ENCODE results near the gene EHBP1.

Gene EHBP1

GRCh38 chr2:62883629-62884028 is 178.1 kb downstream of the EHBP1 start:
- ATAC-seq: no peak
- H3K27ac Mint-ChIP-seq: no peak overlapping the region
- no peaks in the 10 kb centered on the region for H3K4me1 Mint-ChIP-seq
- no peak overlapping the region for H3K4me3 Mint-ChIP-seq
- H3K27me3 Mint-ChIP-seq: no peaks in the 10 kb centered on the region
- H3K36me3 Mint-ChIP-seq: peaks cover 37% of the 10 kb centered on the region
- H3K9me3 Mint-ChIP-seq: peaks cover 15% of the 10 kb centered on the region

GRCh38 chr2:62884086-62884485 is 178.6 kb downstream of the EHBP1 start:
- Mint-ChIP-seq H3K9me3 (peaks cover 17% of the 10 kb centered on the region), H3K4me1 (no peaks in the 10 kb centered on the region), H3K4me3 (no peak overlapping the region), H3K36me3 (peaks cover 36% of the 10 kb centered on the region), H3K27me3 (no peaks in the 10 kb centered on the region), H3K27ac (no peak overlapping the region)
- no peak for ATAC-seq

DNA sequence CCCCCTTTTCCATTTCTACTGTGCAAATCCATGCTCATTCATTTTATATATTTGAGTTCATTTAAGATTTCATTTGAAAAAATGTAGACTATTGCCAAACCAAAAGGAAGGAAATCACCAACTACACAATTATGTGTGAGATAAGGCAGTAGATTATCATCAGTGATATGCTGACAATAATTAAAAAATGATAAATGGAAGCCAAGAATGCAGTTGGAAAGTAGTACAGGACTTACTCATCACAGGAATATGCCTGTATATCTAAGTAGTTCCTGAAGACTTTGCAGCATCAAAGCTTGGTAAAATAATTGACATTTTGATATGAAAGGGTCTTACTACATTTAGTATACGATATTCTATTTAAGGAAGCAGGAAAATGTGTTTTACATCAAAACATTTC is 179.0 kb downstream of the EHBP1 start:
- H3K4me3 Mint-ChIP-seq: no peak overlapping the region
- H3K4me1 Mint-ChIP-seq: no peaks in the 10 kb centered on the region
- H3K27me3 Mint-ChIP-seq: no peaks in the 10 kb centered on the region
- no peak overlapping the region for H3K27ac Mint-ChIP-seq
- peaks cover 35% of the 10 kb centered on the region for H3K36me3 Mint-ChIP-seq
- no peak for ATAC-seq
- peaks cover 14% of the 10 kb centered on the region for H3K9me3 Mint-ChIP-seq

- H3K27me3 Mint-ChIP-seq: no peaks in the 10 kb centered on the region
- no peaks in the 10 kb centered on the region for H3K4me1 Mint-ChIP-seq
- H3K27ac Mint-ChIP-seq: no peak overlapping the region
- H3K9me3 Mint-ChIP-seq: no peaks in the 10 kb centered on the region
- no peak for ATAC-seq
- no peak overlapping the region for H3K4me3 Mint-ChIP-seq
- H3K36me3 Mint-ChIP-seq: peaks cover 12% of the 10 kb centered on the region
These were observed 189.6 kb downstream of the EHBP1 start for GRCh38 chr2:62894966-62895631.

GRCh38 chr2:62895632-62896009 is 190.1 kb downstream of the EHBP1 start:
- Mint-ChIP-seq H3K27me3 (no peaks in the 10 kb centered on the region), H3K4me3 (no peak overlapping the region), H3K36me3 (peaks cover 7% of the 10 kb centered on the region), H3K4me1 (no peaks in the 10 kb centered on the region), H3K27ac (no peak overlapping the region), H3K9me3 (no peaks in the 10 kb centered on the region)
- ATAC-seq: no peak

- Mint-ChIP-seq H3K36me3 (peaks cover 10% of the 10 kb centered on the region), H3K27me3 (no peaks in the 10 kb centered on the region), H3K9me3 (no peaks in the 10 kb centered on the region), H3K4me1 (no peaks in the 10 kb centered on the region), H3K4me3 (no peak overlapping the region), H3K27ac (no peak overlapping the region)
- no peak for ATAC-seq
These were observed 191.8 kb downstream of the EHBP1 start for GRCh38 chr2:62897187-62897827.

- Mint-ChIP-seq H3K27ac (no peak overlapping the region), H3K27me3 (no peaks in the 10 kb centered on the region), H3K4me3 (no peak overlapping the region), H3K36me3 (peaks cover 11% of the 10 kb centered on the region), H3K9me3 (no peaks in the 10 kb centered on the region), H3K4me1 (peaks cover 11% of the 10 kb centered on the region)
- ATAC-seq: no peak
These were observed 198.8 kb downstream of the EHBP1 start for GRCh38 chr2:62904344-62904743.

- ATAC-seq: no peak
- Mint-ChIP-seq H3K27ac (no peak overlapping the region), H3K36me3 (peaks cover 6% of the 10 kb centered on the region), H3K4me1 (peaks cover 11% of the 10 kb centered on the region), H3K27me3 (no peaks in the 10 kb centered on the region), H3K9me3 (no peaks in the 10 kb centered on the region), H3K4me3 (no peak overlapping the region)
These were observed 202.6 kb downstream of the EHBP1 start for GRCh38 chr2:62908145-62908544.

DNA sequence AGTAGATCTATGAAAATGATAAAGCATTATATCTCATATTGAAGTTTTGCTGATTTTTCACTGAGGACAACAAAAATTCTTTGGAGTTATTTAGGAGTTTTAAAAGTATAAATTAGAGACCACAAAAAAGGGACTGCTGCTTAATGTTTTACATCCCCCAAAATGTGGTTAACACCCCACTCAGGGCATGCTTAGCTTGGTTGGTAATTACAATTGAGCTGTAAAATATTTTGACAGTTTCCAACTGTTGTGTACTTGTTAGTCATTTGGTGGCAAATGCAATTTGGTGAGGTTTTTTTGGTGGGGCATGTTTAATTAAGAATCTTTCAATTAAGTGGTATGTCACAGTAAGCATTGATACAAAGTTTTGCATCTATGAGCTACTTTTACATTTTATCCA is 207.8 kb downstream of the EHBP1 start:
- no peaks in the 10 kb centered on the region for H3K9me3 Mint-ChIP-seq
- ATAC-seq: no peak
- H3K36me3 Mint-ChIP-seq: no peaks in the 10 kb centered on the region
- H3K4me1 Mint-ChIP-seq: peaks cover 3% of the 10 kb centered on the region
- no peaks in the 10 kb centered on the region for H3K27me3 Mint-ChIP-seq
- H3K4me3 Mint-ChIP-seq: no peak overlapping the region
- H3K27ac Mint-ChIP-seq: no peak overlapping the region

DNA sequence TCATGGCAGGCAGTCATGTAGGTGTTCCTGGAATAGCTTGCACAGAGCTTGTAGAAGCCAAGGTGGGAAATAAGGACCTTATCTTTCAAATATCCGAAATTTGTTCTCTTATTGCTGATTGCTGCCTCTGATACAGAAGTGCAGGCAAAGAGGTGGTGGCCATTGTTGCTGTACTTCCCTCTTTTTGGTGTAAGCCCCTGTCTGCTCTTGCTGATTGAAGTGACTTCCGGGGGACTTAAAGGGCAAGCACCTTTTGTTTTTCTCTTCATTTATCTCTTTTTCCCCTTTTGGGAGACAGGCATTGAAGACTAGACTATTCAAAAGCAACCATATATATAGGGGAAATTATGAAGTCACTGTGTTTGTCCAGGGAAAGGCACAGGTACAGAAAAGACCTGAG is 213.5 kb downstream of the EHBP1 start:
- H3K27ac Mint-ChIP-seq: no peak overlapping the region
- H3K4me3 Mint-ChIP-seq: no peak overlapping the region
- H3K4me1 Mint-ChIP-seq: no peaks in the 10 kb centered on the region
- H3K27me3 Mint-ChIP-seq: no peaks in the 10 kb centered on the region
- ATAC-seq: no peak
- peaks cover 11% of the 10 kb centered on the region for H3K9me3 Mint-ChIP-seq
- H3K36me3 Mint-ChIP-seq: peaks cover 51% of the 10 kb centered on the region

DNA sequence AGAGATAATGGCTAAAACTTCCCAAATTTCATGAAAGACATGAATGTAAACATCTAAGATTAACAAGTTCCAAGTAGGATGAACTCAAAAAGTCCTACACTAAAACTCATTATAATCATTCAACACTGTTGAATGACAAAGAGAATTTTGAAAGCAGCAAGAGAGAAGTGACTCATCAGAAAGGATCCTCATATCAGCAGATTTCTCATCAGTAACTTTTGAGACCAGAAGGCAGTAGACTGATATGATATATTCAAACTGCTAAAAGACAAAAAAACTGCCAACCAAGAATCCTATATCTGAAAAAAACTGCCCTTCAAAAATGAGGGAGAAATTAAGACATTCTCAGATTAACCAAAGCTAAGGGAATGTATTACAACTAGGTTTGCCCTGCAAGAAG is 214.6 kb downstream of the EHBP1 start:
- Mint-ChIP-seq H3K27ac (no peak overlapping the region), H3K9me3 (peaks cover 20% of the 10 kb centered on the region), H3K4me3 (no peak overlapping the region), H3K36me3 (peaks cover 61% of the 10 kb centered on the region), H3K4me1 (no peaks in the 10 kb centered on the region), H3K27me3 (no peaks in the 10 kb centered on the region)
- ATAC-seq: no peak

DNA sequence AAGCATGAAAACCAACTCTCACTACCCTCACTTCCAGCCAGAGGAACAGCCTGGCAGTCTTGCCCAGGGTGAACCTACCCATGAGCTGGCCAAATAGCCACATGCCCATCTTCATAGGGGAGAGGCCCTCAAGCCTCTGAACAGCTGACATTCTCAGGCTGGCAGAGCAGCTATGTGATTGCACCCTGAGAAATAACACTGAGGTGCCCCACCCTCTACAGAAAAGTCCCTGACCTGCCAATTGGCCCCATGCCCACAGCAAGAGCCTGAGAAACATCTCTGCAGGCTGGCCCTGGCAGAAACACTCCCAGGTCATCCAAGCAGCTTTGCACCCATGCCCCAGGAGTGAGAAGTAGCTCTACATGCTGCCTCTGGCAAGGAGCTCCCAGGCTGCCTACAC is 217.7 kb downstream of the EHBP1 start:
- Mint-ChIP-seq H3K9me3 (peaks cover 20% of the 10 kb centered on the region), H3K27me3 (no peaks in the 10 kb centered on the region), H3K36me3 (peaks cover 61% of the 10 kb centered on the region), H3K4me1 (no peaks in the 10 kb centered on the region), H3K27ac (no peak overlapping the region), H3K4me3 (no peak overlapping the region)
- ATAC-seq: no peak

DNA sequence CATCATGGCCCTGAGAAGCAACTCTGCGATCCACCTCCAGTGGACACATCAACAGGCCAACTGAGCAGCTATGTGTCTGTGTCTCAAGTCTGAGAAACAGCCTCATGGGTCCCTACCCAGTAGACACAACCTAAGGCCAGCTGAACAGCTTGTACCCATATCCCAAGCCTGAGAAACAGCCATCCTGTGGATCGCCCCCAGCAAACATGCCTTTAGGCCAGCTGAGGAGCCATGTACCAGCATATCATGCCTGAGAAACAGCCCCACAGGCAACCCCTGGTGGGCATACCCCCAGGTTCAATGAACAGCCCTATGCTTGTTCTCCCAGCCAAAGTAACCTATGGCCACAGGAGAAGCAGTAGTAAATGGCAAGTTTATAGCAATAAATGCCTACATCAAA is 218.4 kb downstream of the EHBP1 start:
- H3K36me3 Mint-ChIP-seq: peaks cover 59% of the 10 kb centered on the region
- no peak overlapping the region for H3K4me3 Mint-ChIP-seq
- no peak for ATAC-seq
- H3K27ac Mint-ChIP-seq: no peak overlapping the region
- H3K27me3 Mint-ChIP-seq: no peaks in the 10 kb centered on the region
- no peaks in the 10 kb centered on the region for H3K4me1 Mint-ChIP-seq
- peaks cover 20% of the 10 kb centered on the region for H3K9me3 Mint-ChIP-seq

DNA sequence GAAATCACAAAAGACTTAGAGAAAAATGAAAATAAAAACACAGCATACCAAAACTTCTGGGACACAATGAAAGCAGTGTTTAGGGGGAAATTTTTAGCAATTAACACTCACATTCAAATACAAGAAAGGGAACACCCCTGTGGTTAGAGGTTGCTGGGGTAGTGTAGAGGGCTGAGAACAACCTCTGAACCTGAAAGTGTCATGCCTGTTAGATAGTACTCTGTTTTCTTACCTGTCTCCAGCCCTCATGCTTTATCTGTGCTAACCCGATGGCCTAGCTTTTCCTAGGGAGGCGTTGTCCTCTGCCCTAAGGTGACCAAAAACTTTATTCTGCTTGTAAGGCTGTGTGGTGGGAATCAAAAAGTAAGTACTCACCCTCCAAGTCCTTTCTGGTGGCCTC is 222.5 kb downstream of the EHBP1 start:
- H3K9me3 Mint-ChIP-seq: peaks cover 11% of the 10 kb centered on the region
- no peak overlapping the region for H3K27ac Mint-ChIP-seq
- no peak for ATAC-seq
- H3K36me3 Mint-ChIP-seq: peaks cover 20% of the 10 kb centered on the region
- H3K4me3 Mint-ChIP-seq: no peak overlapping the region
- no peaks in the 10 kb centered on the region for H3K4me1 Mint-ChIP-seq
- H3K27me3 Mint-ChIP-seq: no peaks in the 10 kb centered on the region

DNA sequence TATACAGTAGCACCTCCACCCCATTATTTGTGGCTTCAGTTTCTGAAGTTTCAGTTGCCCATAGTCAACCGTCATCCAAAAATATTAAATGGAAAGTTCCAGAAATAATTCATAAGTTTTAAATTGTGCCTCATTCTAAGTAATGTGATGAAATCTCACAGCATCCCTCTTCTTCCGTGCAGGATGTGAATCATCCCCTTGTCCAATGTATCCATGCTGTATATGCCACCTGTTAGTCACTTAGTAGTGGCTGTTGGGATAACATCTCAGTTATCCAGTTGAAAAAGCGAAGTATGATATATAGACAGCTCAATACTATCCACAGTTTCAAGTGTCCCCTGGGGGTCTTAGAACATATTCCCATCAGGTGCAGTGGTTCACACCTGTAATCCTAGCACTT is 226.0 kb downstream of the EHBP1 start:
- H3K27ac Mint-ChIP-seq: no peak overlapping the region
- no peaks in the 10 kb centered on the region for H3K36me3 Mint-ChIP-seq
- H3K9me3 Mint-ChIP-seq: no peaks in the 10 kb centered on the region
- H3K27me3 Mint-ChIP-seq: no peaks in the 10 kb centered on the region
- no peaks in the 10 kb centered on the region for H3K4me1 Mint-ChIP-seq
- ATAC-seq: no peak
- H3K4me3 Mint-ChIP-seq: no peak overlapping the region

- Mint-ChIP-seq H3K36me3 (no peaks in the 10 kb centered on the region), H3K27ac (no peak overlapping the region), H3K27me3 (no peaks in the 10 kb centered on the region), H3K9me3 (no peaks in the 10 kb centered on the region), H3K4me1 (no peaks in the 10 kb centered on the region), H3K4me3 (no peak overlapping the region)
- ATAC-seq: no peak
These were observed 227.9 kb downstream of the EHBP1 start for GRCh38 chr2:62933398-62933917.

All from stimulated activated memory B cell treated with anti-CD40 and anti-IgM and Interleukin-4, amounts not matched to agents 10 μg/mL and 1 μg/mL and 100 μg/mL, for 72 hours (primary cell).